HS-27A (cell line): ENCODE data around the gene FIGNL1.

Source experiments
- DNase-seq: peaks from one replicate; pipeline ENCODE4 v3.0.0-alpha.2; 2012; ENCODE audit warnings: low read depth, missing footprints

Gene FIGNL1

GRCh38 chr7:50396856-50397255 is 53.3 kb downstream of the FIGNL1 start:
- no peak for DNase-seq

GRCh38 chr7:50394315-50394714 is 55.8 kb downstream of the FIGNL1 start:
- DNase-seq, result no peak
